GM19023 (cell line): Measurements from ENCODE around the gene ATL2.
"Not testable (repeated sequence)": the region's sequence is repeated elsewhere in the genome, so short reads cannot be mapped to it uniquely, and the experiment has no call there.

Source experiments
- ATAC-seq: cut with Tn5 transposase; IDR thresholded peaks from one replicate; pipeline ENCODE4 v1.9.1; 2021; ENCODE audit warnings: mild to moderate bottlenecking, moderate library complexity; ENCODE audit not compliant: unreplicated experiment

Gene ATL2

DNA sequence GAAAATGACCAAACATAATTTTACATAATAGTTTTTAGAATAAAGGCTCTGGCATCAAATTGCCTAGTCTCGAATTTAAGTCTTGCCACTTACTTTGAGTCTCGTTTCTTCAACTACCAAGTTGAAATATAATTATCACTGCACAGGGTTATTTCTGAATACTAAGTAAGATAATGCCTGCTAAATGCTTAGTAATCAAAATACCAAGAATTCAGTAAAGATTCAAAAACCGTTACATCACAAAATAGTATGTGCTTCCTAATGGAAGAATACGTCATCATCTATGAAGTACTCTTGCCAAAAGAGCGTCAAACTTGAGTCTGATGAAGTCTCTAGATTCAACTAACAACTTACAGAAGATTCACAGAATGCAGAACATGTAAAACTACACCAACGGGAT lies 40.5 kb downstream of the ATL2 start:
- ATAC-seq, result no peak

DNA sequence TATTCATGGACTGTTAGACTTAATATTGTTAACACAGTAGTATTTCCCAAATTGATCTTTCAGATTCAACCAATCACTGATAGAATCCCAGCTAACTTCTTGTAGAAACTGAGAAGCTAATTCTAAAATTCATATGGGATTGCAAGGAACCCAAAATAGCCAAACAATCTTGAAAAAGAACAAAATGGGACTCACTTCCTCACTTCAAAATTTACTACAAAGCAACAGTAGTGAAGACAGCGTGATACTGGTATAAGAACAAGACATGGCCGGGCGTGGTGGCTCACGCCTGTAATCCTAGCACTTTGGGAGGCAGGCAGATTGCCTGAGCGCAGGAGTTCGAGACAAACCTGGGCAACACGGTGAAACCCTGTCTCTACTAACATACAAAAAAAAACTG lies 46.3 kb downstream of the ATL2 start:
- no peak for ATAC-seq

DNA sequence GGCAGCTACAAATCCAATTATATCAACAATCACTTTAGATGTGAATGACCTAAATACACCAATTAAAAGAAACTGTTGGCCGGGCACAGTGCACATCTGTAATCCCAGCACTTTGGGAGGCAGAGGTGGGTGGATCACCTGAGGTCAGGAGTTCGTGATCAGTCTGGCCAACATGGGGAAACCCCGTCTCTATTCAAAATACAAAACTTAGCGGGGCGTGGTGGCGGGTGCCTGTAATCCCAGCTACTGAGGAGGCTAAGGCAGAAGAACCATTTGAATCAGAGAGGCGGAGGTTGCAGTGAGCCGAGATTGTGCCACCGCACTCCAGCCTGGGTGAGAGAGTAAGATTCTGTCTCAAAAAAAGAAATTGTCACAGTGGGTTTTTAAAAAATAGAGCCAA lies 49.5 kb downstream of the ATL2 start:
- ATAC-seq, result no peak

DNA sequence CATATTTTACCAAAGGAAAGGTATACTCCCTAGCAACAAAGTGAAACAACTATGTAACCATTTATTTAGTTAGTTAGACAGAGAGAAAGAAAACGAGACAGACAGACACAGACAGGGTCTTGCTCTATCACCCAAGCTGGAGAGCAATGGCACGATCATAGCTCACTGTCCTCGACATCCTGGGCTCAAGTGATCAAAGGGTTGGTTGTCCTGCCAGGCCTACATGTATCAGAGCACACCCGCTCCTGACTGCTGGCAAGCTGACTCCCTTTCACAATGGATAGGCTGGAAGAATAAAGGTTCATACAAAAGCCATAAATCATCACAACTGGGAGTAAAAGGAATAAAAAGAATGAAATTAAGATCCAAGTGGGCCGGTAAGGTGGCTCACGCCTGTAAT lies 53.5 kb downstream of the ATL2 start:
- ATAC-seq, result no peak

GRCh38 chr2:38322224-38322914 lies 54.7 kb downstream of the ATL2 start:
- no peak for ATAC-seq

DNA sequence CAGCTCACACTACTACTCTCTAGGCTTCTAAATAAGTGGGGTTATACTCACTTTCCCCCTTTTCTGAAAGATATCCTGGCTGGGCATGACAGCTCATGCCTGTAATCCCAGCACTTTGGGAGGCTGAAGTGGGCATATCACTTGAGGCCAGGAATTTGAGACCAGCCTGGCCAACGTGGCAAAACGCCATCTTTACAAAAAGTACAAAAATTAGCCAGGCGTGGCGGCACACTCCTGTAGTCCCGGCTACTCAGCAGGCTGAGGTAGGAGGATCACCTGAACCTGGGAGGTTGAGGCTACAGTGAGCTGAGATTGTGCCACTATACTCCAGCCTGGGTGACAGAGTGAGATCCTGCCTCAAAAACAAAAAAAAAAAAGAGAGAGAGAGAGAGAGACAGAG lies 57.8 kb downstream of the ATL2 start:
- not testable (repeated sequence) for ATAC-seq

- ATAC-seq, result no peak
Observed at GRCh38 chr2:38317725-38318124, 59.3 kb downstream of the ATL2 start.

DNA sequence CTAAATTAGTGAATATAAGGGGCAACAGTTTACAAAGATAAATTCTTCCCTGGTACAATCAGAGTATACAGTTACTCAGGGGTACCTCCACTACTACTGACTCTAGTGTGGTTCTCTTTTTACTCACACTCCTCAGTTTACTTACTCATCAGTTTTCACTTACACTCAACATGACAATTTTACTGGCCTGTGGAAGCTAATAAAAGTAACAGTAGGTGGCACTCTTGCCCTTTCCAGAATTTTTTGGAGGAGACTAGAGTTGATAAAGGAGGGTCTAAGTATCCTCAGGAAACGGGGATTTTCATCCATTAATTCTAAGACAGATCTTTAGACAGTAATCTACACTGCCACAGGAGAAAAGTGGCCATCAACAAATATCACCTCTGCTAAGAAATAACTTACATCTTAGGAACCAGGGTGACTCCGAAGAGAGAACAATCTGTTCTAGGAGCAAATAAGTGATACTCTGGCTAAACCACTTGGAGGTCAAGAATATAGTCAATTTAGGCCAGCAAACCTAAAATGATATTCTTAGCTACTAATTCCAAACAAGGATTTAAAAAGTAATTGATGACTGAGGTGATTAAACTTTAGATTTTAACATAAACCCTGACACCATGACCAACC lies 61.3 kb downstream of the ATL2 start:
- ATAC-seq, result no peak

- no peak for ATAC-seq
Observed at GRCh38 chr2:38308821-38309220, 68.3 kb downstream of the ATL2 start.

DNA sequence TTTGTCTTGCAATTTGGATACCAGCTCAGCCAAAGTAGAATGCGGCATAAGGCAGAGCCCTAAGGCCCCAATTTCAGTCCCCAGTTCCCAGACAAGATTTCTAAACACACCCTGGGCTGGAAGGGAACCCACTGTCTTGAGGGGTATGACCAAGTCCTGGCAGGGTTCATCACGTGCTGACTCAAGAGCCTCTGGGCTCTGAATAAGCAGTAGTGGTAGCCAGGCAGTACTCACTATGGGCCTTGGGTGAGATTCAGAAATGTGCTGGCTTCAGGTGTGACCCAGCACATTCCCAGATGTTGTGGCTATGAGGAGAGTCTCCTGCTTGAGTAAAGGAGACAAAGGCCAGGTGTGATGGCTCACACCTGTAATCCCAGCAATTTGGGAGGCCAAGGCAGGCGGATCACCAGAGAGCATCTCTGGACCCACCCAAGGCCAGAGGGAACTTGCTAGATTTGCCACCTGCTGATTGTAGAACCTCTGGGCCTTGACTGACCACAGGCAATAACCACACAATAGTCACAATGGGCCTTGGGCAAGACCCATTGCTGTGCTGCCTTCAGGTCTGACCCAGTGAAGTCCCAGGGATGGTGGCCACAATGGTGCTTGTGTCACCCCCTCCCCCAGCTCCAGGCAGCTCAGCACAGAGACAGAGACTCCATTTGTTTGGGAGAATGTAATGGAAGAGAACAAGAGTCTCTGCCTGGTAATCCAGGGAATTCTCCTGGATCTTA lies 74.9 kb downstream of the ATL2 start:
- ATAC-seq, result no peak

GRCh38 chr2:38301340-38301968 lies 75.6 kb downstream of the ATL2 start:
- ATAC-seq, result no peak

DNA sequence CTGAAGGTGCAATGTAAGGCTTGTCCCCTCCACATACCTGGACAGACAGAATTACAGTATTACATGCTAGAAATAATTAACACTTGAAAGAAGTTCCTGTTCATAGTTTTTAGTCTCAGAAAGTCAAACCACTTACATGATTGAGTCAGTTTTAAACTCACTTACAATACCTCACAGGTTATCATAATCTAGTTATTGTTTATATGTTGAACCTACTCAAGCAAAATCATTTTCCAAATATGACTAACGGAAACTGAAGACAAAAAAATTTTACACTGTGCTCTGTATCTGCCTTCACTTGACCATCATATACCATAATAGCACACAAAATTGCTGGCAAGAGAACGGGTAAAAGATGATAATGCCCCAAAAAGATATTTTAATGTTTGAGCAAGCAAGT lies 78.5 kb downstream of the ATL2 start:
- ATAC-seq, result no peak

- ATAC-seq, result no peak
Observed at GRCh38 chr2:38296197-38296780, 80.8 kb downstream of the ATL2 start.

- no peak for ATAC-seq
Observed at GRCh38 chr2:38294597-38294996, 82.5 kb downstream of the ATL2 start.

- no peak for ATAC-seq
Observed at GRCh38 chr2:38293152-38293865, 83.8 kb downstream of the ATL2 start.

- ATAC-seq, result no peak
Observed at GRCh38 chr2:38290332-38290731, 86.7 kb downstream of the ATL2 start.

GRCh38 chr2:38284971-38285370 lies 92.1 kb downstream of the ATL2 start:
- ATAC-seq, result no peak

- ATAC-seq, result no peak
Observed at GRCh38 chr2:38281095-38281742, 95.9 kb downstream of the ATL2 start.

- ATAC-seq, result no peak
Observed at GRCh38 chr2:38279201-38279600, 97.9 kb downstream of the ATL2 start.

DNA sequence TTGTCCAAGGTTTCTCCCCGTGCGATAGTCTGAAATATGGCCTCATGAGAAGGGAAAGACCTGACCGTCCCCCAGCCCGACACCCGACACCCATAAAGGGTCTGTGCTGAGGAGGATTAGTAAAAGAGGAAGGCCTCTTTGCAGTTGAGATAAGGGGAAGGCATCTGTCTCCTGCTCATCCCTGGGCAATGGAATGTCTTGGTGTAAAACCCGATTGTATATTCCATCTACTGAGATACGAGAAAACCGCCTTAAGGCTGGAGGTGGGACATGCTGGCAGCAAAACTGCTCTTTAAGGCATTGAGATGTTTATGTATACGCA lies 99.0 kb downstream of the ATL2 start:
- ATAC-seq, result not testable (repeated sequence)
